Ishikawa (cell line): ENCODE data around the gene RRAGA.

Experiments used
- NFIC ChIP-seq: IDR thresholded peaks from 2 replicates; pipeline ENCODE4 v1.6.1; 2012
- TAF1 ChIP-seq: IDR thresholded peaks from 2 replicates; pipeline ENCODE4 v1.6.1; 2012; ENCODE audit warnings: low read depth, mild to moderate bottlenecking

DNA sequence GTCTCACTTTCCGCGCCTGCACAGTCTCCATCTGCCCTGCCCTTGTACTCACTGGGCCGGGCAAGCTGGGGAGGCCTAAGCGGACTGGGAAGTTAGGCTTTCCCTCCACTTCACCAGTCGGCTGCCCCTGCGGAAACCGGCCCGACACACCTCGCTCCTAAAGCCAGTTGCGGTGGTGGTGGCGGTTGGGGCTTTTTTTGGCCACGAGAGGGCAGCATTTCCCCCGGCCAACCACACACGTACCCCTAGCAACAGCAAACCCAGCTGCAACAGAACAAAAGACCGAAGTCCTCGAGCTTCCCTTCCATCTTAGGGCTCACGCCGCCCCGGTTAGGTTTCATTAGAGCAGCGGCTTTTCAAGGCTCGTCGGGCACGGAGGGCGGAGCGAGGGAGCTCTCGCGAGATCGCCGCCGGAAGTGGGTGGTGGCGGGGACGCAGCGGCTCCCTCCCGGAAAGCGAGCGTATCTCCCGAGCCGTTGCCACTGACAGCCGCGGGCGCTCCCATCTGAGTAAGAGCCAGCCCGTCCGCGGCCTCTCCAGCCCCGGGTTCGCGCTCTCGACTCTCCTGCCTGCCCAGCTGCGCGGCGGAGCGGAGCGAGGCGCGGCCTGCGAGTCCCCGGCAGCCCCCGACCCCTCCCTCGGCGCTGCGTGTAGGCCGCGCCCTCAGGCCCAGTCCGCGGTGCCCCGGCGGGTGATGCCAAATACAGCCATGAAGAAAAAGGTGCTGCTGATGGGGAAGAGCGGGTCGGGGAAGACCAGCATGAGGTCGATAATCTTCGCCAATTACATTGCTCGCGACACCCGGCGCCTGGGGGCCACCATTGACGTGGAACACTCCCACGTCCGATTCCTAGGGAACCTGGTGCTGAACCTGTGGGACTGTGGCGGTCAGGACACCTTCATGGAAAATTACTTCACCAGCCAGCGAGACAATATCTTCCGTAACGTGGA, at the start of gene RRAGA:
- no peak for TF ChIP-seq NFIC
- TF ChIP-seq TAF1 = peak; percentile 88
